Measurements from ENCODE around the gene MYO1D. TPM values are rescaled to one million over a fixed set of nuclear protein-coding genes. Genes with fewer than 3 reads are reported as not detected.

MYO1D gene
- total and polyA plus RNA-seq, 5 donors from 2014 or later, result 1.5 to 8.2 (median 2.7) TPM

GRCh38 chr17:32446949-32447348 lies 430.0 kb downstream of the MYO1D start:
- DNase-seq, result no peak
- no peak overlapping the region for H3K27ac ChIP-seq (ENCODE audit: insufficient read depth, low read length, poor library complexity, severe bottlenecking)
- peak overlapping the region; percentile 79 for H3K4me3 ChIP-seq (ENCODE audit: low read depth, low read length)
- H3K4me3 Mint-ChIP-seq, result peak overlapping the region; percentile 28 to 90 (median 70)
- H3K9me3 ChIP-seq (ENCODE audit: control insufficient read depth in 2 of 2, low read length in 2 of 2), result no peaks in the 10 kb centered on the region
- H3K27me3 ChIP-seq (ENCODE audit: control insufficient read depth, insufficient read depth, low read length), result no peaks in the 10 kb centered on the region
- no peaks in the 10 kb centered on the region for H3K9me3 Mint-ChIP-seq
- H3K36me3 ChIP-seq (ENCODE audit: control insufficient read depth, insufficient read depth, low read length), result peaks cover 40% of the 10 kb centered on the region
- no peak for ATAC-seq (ENCODE audit: low read depth in 2 of 2)
- H3K27ac Mint-ChIP-seq, result peak overlapping the region in 1 of 3 donors; percentile 55
- peaks cover 23% of the 10 kb centered on the region for H3K4me1 ChIP-seq (ENCODE audit: control insufficient read depth, insufficient read depth, low read length, poor library complexity, severe bottlenecking)
- H3K4me1 Mint-ChIP-seq, result peaks cover 21 to 63% (median 38%) of the 10 kb centered on the region in 4 donors
- H3K36me3 Mint-ChIP-seq, result peaks cover 28% of the 10 kb centered on the region
- H3K27me3 Mint-ChIP-seq, result no peaks in the 10 kb centered on the region

- H3K9me3 ChIP-seq (ENCODE audit: control insufficient read depth in 2 of 2, low read length in 2 of 2), result no peaks in the 10 kb centered on the region
- no peaks in the 10 kb centered on the region for H3K9me3 Mint-ChIP-seq
- peaks cover 23% of the 10 kb centered on the region for H3K4me1 ChIP-seq (ENCODE audit: control insufficient read depth, insufficient read depth, low read length, poor library complexity, severe bottlenecking)
- peak overlapping the region; percentile 88 to 98 (median 92) for H3K4me3 Mint-ChIP-seq
- H3K27ac Mint-ChIP-seq, result peak overlapping the region in 2 of 3 donors; percentile 47 to 95
- ATAC-seq (ENCODE audit: low read depth in 2 of 2) (no peak), DNase-seq (no peak)
- H3K27ac ChIP-seq (ENCODE audit: insufficient read depth, low read length, poor library complexity, severe bottlenecking), result peak overlapping the region; percentile 24
- H3K27me3 Mint-ChIP-seq, result no peaks in the 10 kb centered on the region
- peaks cover 22% of the 10 kb centered on the region for H3K36me3 Mint-ChIP-seq
- H3K4me1 Mint-ChIP-seq, result peaks cover 25 to 56% (median 38%) of the 10 kb centered on the region in 4 donors
- no peaks in the 10 kb centered on the region for H3K27me3 ChIP-seq (ENCODE audit: control insufficient read depth, insufficient read depth, low read length)
- H3K36me3 ChIP-seq (ENCODE audit: control insufficient read depth, insufficient read depth, low read length), result peaks cover 31% of the 10 kb centered on the region
- peak overlapping the region; percentile 79 for H3K4me3 ChIP-seq (ENCODE audit: low read depth, low read length)
Measured at GRCh38 chr17:32445971-32446370, 431.0 kb downstream of the MYO1D start.

- peak overlapping the region; percentile 79 for H3K4me3 ChIP-seq (ENCODE audit: low read depth, low read length)
Measured at GRCh38 chr17:32445497-32445896, 431.4 kb downstream of the MYO1D start.

GRCh38 chr17:32445074-32445415 lies 431.9 kb downstream of the MYO1D start:
- Histone ChIP-seq H3K36me3 (ENCODE audit: control insufficient read depth, insufficient read depth, low read length) (peaks cover 25% of the 10 kb centered on the region), H3K27me3 (ENCODE audit: control insufficient read depth, insufficient read depth, low read length) (no peaks in the 10 kb centered on the region), H3K27ac (ENCODE audit: insufficient read depth, low read length, poor library complexity, severe bottlenecking) (peak overlapping the region; percentile 79), H3K4me1 (ENCODE audit: control insufficient read depth, insufficient read depth, low read length, poor library complexity, severe bottlenecking) (peaks cover 23% of the 10 kb centered on the region), H3K4me3 (ENCODE audit: low read depth, low read length) (peak overlapping the region; percentile 79), H3K9me3 (ENCODE audit: control insufficient read depth in 2 of 2, low read length in 2 of 2) (no peaks in the 10 kb centered on the region)
- peak overlapping the region; percentile 88 to 98 (median 92) for H3K4me3 Mint-ChIP-seq
- H3K36me3 Mint-ChIP-seq, result peaks cover 19% of the 10 kb centered on the region
- peaks cover 22 to 52% (median 36%) of the 10 kb centered on the region in 4 donors for H3K4me1 Mint-ChIP-seq
- peaks cover 0 to 1% (median 0%) of the 10 kb centered on the region in 7 donors for H3K9me3 Mint-ChIP-seq
- peak overlapping the region; percentile 47 to 95 (median 87) for H3K27ac Mint-ChIP-seq
- H3K27me3 Mint-ChIP-seq, result no peaks in the 10 kb centered on the region
- DNase-seq, result peak in 2 of 3 donors; percentile 9 to 24
- ATAC-seq (ENCODE audit: low read depth in 2 of 2), result no peak

More at GRCh38 chr17:32445497-32445896, 431.4 kb downstream of the MYO1D start:
- Mint-ChIP-seq H3K4me1 (peaks cover 24 to 55% (median 37%) of the 10 kb centered on the region in 4 donors), H3K36me3 (peaks cover 19% of the 10 kb centered on the region), H3K27me3 (no peaks in the 10 kb centered on the region), H3K9me3 (peaks cover 0 to 1% (median 0%) of the 10 kb centered on the region in 7 donors), H3K4me3 (peak overlapping the region; percentile 88 to 98 (median 92)), H3K27ac (peak overlapping the region; percentile 47 to 95 (median 87))
- DNase-seq, result no peak
- H3K27ac ChIP-seq (ENCODE audit: insufficient read depth, low read length, poor library complexity, severe bottlenecking), result no peak overlapping the region
- H3K36me3 ChIP-seq (ENCODE audit: control insufficient read depth, insufficient read depth, low read length), result peaks cover 26% of the 10 kb centered on the region
- H3K9me3 ChIP-seq (ENCODE audit: control insufficient read depth in 2 of 2, low read length in 2 of 2), result no peaks in the 10 kb centered on the region
- peaks cover 23% of the 10 kb centered on the region for H3K4me1 ChIP-seq (ENCODE audit: control insufficient read depth, insufficient read depth, low read length, poor library complexity, severe bottlenecking)
- no peaks in the 10 kb centered on the region for H3K27me3 ChIP-seq (ENCODE audit: control insufficient read depth, insufficient read depth, low read length)
- ATAC-seq (ENCODE audit: low read depth in 2 of 2), result no peak

GRCh38 chr17:32444301-32445073 lies 432.4 kb downstream of the MYO1D start, which contains the start of gene PSMD11:
PSMD11 (plus strand) TSS chr17:32444510; CDS start chr17:32444524, 14 bp downstream.
- H3K4me3 Mint-ChIP-seq, result peak within 1 kb of the TSS; percentile 88 to 98 (median 92)
- peaks cover 0 to 1% (median 0%) of the 10 kb centered on the region in 7 donors for H3K9me3 Mint-ChIP-seq
- peak; percentile 98 to 99 for ATAC-seq (ENCODE audit: low read depth in 2 of 2)
- H3K36me3 ChIP-seq (ENCODE audit: control insufficient read depth, insufficient read depth, low read length), result peaks cover 20% of the 10 kb centered on the region
- no peaks in the 10 kb centered on the region for H3K9me3 ChIP-seq (ENCODE audit: control insufficient read depth in 2 of 2, low read length in 2 of 2)
- H3K27me3 Mint-ChIP-seq, result no peaks in the 10 kb centered on the region
- no peaks in the 10 kb centered on the region for H3K27me3 ChIP-seq (ENCODE audit: control insufficient read depth, insufficient read depth, low read length)
- H3K36me3 Mint-ChIP-seq, result peaks cover 15% of the 10 kb centered on the region
- H3K27ac ChIP-seq (ENCODE audit: insufficient read depth, low read length, poor library complexity, severe bottlenecking), result peak within 1 kb of the TSS; percentile 79
- H3K4me1 Mint-ChIP-seq, result peaks cover 20 to 47% (median 33%) of the 10 kb centered on the region in 4 donors
- H3K27ac Mint-ChIP-seq, result peak within 1 kb of the TSS; percentile 60 to 95 (median 87)
- peaks cover 23% of the 10 kb centered on the region for H3K4me1 ChIP-seq (ENCODE audit: control insufficient read depth, insufficient read depth, low read length, poor library complexity, severe bottlenecking)
- DNase-seq, result peak; percentile 98 to 99 (median 98)
- H3K4me3 ChIP-seq (ENCODE audit: low read depth, low read length), result peak within 1 kb of the TSS; percentile 85

- peak overlapping the region in 2 of 3 donors; percentile 60 to 78 for H3K27ac Mint-ChIP-seq
- Histone ChIP-seq H3K27ac (ENCODE audit: insufficient read depth, low read length, poor library complexity, severe bottlenecking) (peak overlapping the region; percentile 79), H3K4me3 (ENCODE audit: low read depth, low read length) (peak overlapping the region; percentile 85), H3K9me3 (ENCODE audit: control insufficient read depth in 2 of 2, low read length in 2 of 2) (no peaks in the 10 kb centered on the region), H3K27me3 (ENCODE audit: control insufficient read depth, insufficient read depth, low read length) (no peaks in the 10 kb centered on the region), H3K4me1 (ENCODE audit: control insufficient read depth, insufficient read depth, low read length, poor library complexity, severe bottlenecking) (peaks cover 23% of the 10 kb centered on the region), H3K36me3 (ENCODE audit: control insufficient read depth, insufficient read depth, low read length) (peaks cover 16% of the 10 kb centered on the region)
- no peak for DNase-seq
- H3K4me1 Mint-ChIP-seq, result peaks cover 17 to 43% (median 30%) of the 10 kb centered on the region in 4 donors
- H3K9me3 Mint-ChIP-seq, result peaks cover 0 to 1% (median 0%) of the 10 kb centered on the region in 7 donors
- peaks cover 13% of the 10 kb centered on the region for H3K36me3 Mint-ChIP-seq
- no peak for ATAC-seq (ENCODE audit: low read depth in 2 of 2)
- H3K27me3 Mint-ChIP-seq, result no peaks in the 10 kb centered on the region
- peak overlapping the region; percentile 88 to 98 (median 92) for H3K4me3 Mint-ChIP-seq
Measured at GRCh38 chr17:32443827-32444300, 433.1 kb downstream of the MYO1D start.
